ENCODE measurements around the gene C1QTNF1. TPM values are rescaled to one million over a fixed set of nuclear protein-coding genes. Genes with fewer than 3 reads are reported as not detected.

Gene C1QTNF1
- total and polyA plus RNA-seq, 7 donors = 10.5 to 22.8 (median 16.9) TPM

- Histone ChIP-seq H3K9me3 (no peaks in the 10 kb centered on the region), H3K36me3 (ENCODE audit: insufficient read depth in 1 of 2, low read depth in 1 of 2) (peaks cover 0 to 2% of the 10 kb centered on the region in 2 donors), H3K27ac (no peak overlapping the region), H3K27me3 (ENCODE audit: insufficient read depth in 3 of 3, low read length in 2 of 3) (no peaks in the 10 kb centered on the region), H3K4me1 (peaks cover 17% of the 10 kb centered on the region), H3K4me3 (no peak overlapping the region)
- ATAC-seq (no peak), DNase-seq (no peak)
- intact Hi-C loops (cut with DNase I) = no loop called here
- TF ChIP-seq CTCF (IDR thresholded peaks at IDR 0.05) = no peak
- 73 to 74% (median 74%) methylated on average over 6 of the region's 6 CpGs for WGBS, 3 donors
Observed at GRCh38 chr17:79012563-79013134, 11.3 kb upstream of the C1QTNF1 start.

- no peaks in the 10 kb centered on the region for H3K9me3 ChIP-seq
- no peak overlapping the region for H3K27ac ChIP-seq
- peaks cover 5% of the 10 kb centered on the region for H3K4me1 ChIP-seq
- H3K36me3 ChIP-seq (ENCODE audit: insufficient read depth in 1 of 2, low read depth in 1 of 2) = no peaks in the 10 kb centered on the region
- intact Hi-C loops (cut with DNase I) = no loop called here
- ATAC-seq (no peak), DNase-seq (no peak)
- no peak overlapping the region for H3K4me3 ChIP-seq
- no peak for TF ChIP-seq CTCF (IDR thresholded peaks at IDR 0.05)
- WGBS, 3 donors = 76 to 84% (median 81%) methylated on average over 2 of the region's 2 CpGs
- H3K27me3 ChIP-seq (ENCODE audit: insufficient read depth in 3 of 3, low read length in 2 of 3) = no peaks in the 10 kb centered on the region
Observed at GRCh38 chr17:79014158-79014758, 9.7 kb upstream of the C1QTNF1 start.

- WGBS, 3 donors = 64 to 79% (median 72%) methylated on average over 6 of the region's 6 CpGs
- H3K36me3 ChIP-seq (ENCODE audit: insufficient read depth in 1 of 2, low read depth in 1 of 2) = no peaks in the 10 kb centered on the region
- ATAC-seq (no peak), DNase-seq (no peak)
- H3K4me1 ChIP-seq = peaks cover 12% of the 10 kb centered on the region
- no peak for TF ChIP-seq CTCF (IDR thresholded peaks at IDR 0.05)
- H3K27me3 ChIP-seq (ENCODE audit: insufficient read depth in 3 of 3, low read length in 2 of 3) = no peaks in the 10 kb centered on the region
- intact Hi-C loops (cut with DNase I) = loop anchor here in 1 of 2 donors (2.0 kb wide), 1 partner anchor 65 kb away; no protein-coding TSS in a partner anchor
- no peak overlapping the region for H3K27ac ChIP-seq
- no peak overlapping the region for H3K4me3 ChIP-seq
- H3K9me3 ChIP-seq = no peaks in the 10 kb centered on the region
Observed at GRCh38 chr17:79017546-79018369, 6.2 kb upstream of the C1QTNF1 start.

GRCh38 chr17:79018370-79018695 lies 5.6 kb upstream of the C1QTNF1 start:
- no peaks in the 10 kb centered on the region for H3K27me3 ChIP-seq (ENCODE audit: insufficient read depth in 3 of 3, low read length in 2 of 3)
- no peak for DNase-seq
- H3K36me3 ChIP-seq (ENCODE audit: insufficient read depth in 1 of 2, low read depth in 1 of 2) = no peaks in the 10 kb centered on the region
- intact Hi-C loops (cut with DNase I) = loop anchor here in 1 of 2 donors (2.0 kb wide), 1 partner anchor 64 kb away; no protein-coding TSS in a partner anchor
- no peak overlapping the region for H3K27ac ChIP-seq
- ATAC-seq = no peak
- H3K4me3 ChIP-seq = no peak overlapping the region
- no peaks in the 10 kb centered on the region for H3K9me3 ChIP-seq
- no peak for TF ChIP-seq CTCF (IDR thresholded peaks at IDR 0.05)
- H3K4me1 ChIP-seq = peaks cover 12% of the 10 kb centered on the region
- 94 to 98% (median 98%) methylated on average over 3 of the region's 3 CpGs for WGBS, 3 donors

Data from psoas muscle (tissue), 8 donors.